Suppressor macrophage treated with lipopolysaccharide for 4 hours (primary cell): ENCODE measurements around the gene ACCS.

ENCODE experiments used
- DNase-seq: peaks from one replicate; pipeline ENCODE4 v3.0.0-alpha.2; 2020

Gene ACCS

GRCh38 chr11:44094260-44094868 is 28.3 kb downstream of the ACCS start:
- DNase-seq: peak; percentile 93

- DNase-seq: peak; percentile 92
Measured at GRCh38 chr11:44095506-44096359, 29.7 kb downstream of the ACCS start, which contains the start of gene EXT2. EXT2 (plus strand) TSS chr11:44095678; CDS start chr11:44107713, 12,035 bp downstream.

- DNase-seq: no peak
Measured at GRCh38 chr11:44096360-44097185, 30.5 kb downstream of the ACCS start.

GRCh38 chr11:44097821-44098220 is 31.8 kb downstream of the ACCS start:
- DNase-seq: no peak

- DNase-seq: no peak
Measured at GRCh38 chr11:44101098-44101497, 35.0 kb downstream of the ACCS start.

GRCh38 chr11:44104481-44105294 is 38.6 kb downstream of the ACCS start:
- peak; percentile 84 for DNase-seq

GRCh38 chr11:44108260-44108659 is 42.2 kb downstream of the ACCS start:
- no peak for DNase-seq

- DNase-seq: peak; percentile 61
Measured at GRCh38 chr11:44110231-44110679, 44.2 kb downstream of the ACCS start.

- DNase-seq: no peak
Measured at GRCh38 chr11:44112091-44112821, 46.2 kb downstream of the ACCS start.

DNA sequence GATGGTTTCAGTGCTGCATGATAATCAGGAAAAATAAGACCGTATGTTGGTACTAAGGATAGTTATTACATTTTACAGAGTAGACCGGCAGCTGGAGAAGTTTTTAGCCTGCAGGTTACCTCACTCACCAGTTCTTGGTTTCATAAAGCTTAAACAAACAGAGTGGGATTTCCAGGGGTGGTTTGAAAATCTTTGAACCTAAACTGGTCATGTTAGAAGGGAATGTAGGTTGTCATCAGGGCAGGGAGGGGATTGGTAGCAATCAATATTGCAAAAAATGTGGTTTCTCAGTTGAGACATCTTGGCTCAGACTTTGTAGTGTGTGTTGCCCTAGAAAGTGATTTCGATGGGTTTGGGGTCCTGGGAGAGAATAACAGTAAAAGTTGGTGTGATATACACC is 46.9 kb downstream of the ACCS start:
- no peak for DNase-seq

GRCh38 chr11:44113572-44113971 is 47.5 kb downstream of the ACCS start:
- no peak for DNase-seq

DNA sequence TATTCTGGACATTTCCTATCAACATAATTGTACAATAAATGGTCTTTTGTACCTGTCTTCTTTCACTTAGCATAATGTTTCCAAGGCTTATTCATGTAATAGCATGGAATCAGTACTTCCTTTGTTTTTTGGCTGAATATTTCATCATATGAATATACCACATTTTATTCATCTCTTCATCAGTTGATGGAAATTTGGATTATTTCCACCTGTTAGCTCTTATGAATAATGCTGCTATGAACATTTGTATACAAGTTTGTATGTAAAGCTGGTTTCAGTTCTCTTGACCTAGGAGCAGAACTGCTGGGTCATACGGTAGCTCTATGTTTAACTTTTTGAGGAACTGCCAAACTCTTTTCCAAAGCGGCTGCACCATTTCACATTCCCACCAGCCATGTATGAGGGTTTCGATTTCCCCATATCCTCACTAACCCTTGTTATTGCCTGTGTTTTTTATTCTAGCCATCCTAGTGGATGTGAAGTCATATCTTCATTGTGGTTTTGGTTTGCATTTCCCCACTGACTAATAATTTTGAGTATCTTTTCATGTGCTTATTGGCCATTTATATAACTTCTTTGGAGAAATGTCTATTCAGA is 50.3 kb downstream of the ACCS start:
- peak; percentile 90 for DNase-seq

- no peak for DNase-seq
Measured at GRCh38 chr11:44120169-44120568, 54.1 kb downstream of the ACCS start.

DNA sequence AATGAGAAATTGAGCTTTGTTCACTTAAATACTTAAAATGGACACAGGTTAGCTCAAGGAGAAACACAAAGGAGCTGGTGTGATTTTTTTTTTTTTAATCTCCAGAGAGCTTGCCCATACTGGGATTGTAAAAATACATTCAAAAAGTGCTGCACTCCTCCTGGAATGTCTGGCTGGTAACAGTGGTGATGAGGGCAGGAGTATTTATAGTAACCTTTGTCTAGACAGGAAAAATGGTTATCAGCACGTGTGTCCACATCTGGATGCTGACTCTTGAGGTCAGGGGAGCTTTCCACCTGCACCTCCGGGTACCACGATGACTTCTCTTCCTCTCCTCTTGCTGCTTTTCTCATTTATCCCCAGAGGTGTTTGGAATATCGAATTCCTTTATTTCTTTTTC is 59.5 kb downstream of the ACCS start:
- no peak for DNase-seq

DNA sequence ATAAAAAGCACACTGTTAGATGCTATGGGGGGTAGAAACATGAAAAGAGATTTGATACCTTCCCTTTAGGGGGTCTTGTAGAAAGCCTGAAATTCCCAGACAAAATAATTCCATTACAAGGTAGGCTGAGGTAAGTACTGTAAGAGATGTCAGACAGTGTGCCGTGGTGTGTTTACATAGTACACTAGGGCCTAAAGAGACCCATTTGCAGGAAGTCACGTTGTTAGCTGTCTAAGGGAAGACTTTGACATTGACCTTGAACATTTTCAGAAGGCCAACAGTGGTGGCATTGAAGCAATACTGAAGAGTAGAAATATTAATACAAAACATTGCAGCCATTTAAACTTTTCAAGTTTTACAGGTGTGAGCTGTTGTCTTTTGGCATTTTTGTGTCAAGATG is 60.2 kb downstream of the ACCS start:
- no peak for DNase-seq

DNA sequence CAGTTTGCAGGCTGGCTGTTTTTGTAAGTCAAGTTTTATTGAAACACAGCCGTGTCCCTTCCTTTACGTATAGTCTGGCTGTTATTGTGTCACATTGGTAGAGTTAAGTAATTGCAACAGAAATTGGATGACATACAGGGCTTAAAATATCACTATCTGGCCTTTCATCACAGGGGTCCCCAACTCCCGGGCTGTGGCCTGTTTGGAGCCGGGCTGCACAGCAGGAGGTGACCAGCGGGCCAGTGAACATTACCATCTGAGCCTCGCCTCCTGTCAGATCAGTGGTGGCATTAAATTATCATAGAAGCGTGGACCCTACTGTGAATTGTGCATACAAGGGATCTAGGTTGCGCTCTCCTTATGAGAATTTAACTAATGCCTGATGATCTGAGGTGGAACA is 61.1 kb downstream of the ACCS start:
- no peak for DNase-seq

DNA sequence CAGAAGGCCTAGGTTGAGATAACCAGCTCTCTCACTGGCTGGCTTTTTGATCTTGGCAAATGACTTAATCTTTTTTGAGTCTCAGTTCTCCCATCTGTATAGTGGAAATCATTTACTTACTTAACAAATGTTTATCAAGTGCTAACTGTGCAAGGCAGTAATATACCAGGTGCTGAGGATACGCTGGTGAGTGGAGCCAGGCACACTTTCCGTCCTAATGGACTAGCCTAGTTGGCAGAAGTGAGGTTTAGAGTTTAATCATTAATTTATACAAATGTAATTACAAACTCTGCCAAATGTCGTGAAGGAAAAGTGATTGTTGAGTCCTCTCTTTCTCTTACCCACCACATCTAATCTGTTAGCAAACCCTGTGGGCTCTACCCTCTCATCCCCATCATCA is 62.7 kb downstream of the ACCS start:
- DNase-seq: no peak

GRCh38 chr11:44130751-44131150 is 64.7 kb downstream of the ACCS start:
- no peak for DNase-seq

- DNase-seq: peak; percentile 24
Measured at GRCh38 chr11:44133335-44133946, 67.4 kb downstream of the ACCS start.
